Upper lobe of left lung (tissue), 6 donors: ENCODE measurements around the gene CA10. TPM values are rescaled to one million over a fixed set of nuclear protein-coding genes. Genes with fewer than 3 reads are reported as not detected.

ENCODE experiments used
- ATAC-seq, 2 donors: fragments of 200-7000 bp; cut with Tn5 transposase; one replicate each; pipeline ENCODE4 v1.9.1; 2022; ENCODE audit warnings: mild to moderate bottlenecking in 2 of 2, moderate library complexity in 2 of 2; ENCODE audit not compliant: low FRiP score in 2 of 2
- DNase-seq, 2 donors: peaks; one replicate each; pipeline ENCODE4 v3.0.0-alpha.2; 2019 to 2020
- H3K27ac ChIP-seq, 4 donors: fragments of 200-600 bp; sonication (generic); one replicate each; pipeline ENCODE4 v1.5.1; 2016 to 2019
- H3K27me3 ChIP-seq, 4 donors: fragments of 200-600 bp; sonication (generic); one replicate each; pipeline ENCODE4 v1.5.1; 2017 to 2019
- H3K36me3 ChIP-seq, 4 donors: fragments of 200-600 bp; sonication (generic); one replicate each; pipeline ENCODE4 v1.5.1; 2016 to 2019
- H3K4me1 ChIP-seq, 4 donors: fragments of 200-600 bp; sonication (generic); one replicate each; pipeline ENCODE4 v1.5.1; 2018 to 2019
- H3K4me3 ChIP-seq, 4 donors: fragments of 200-600 bp; sonication (generic); one replicate each; pipeline ENCODE4 v1.5.1; 2017 to 2019; ENCODE audit warnings: mild to moderate bottlenecking in 2 of 4, moderate library complexity in 1 of 4
- H3K9me3 ChIP-seq, 4 donors: fragments of 200-600 bp; sonication (generic); one replicate each; pipeline ENCODE4 v1.5.1; 2018 to 2019
- EP300 ChIP-seq, 4 donors: sonication (generic); formaldehyde crosslinking; IDR thresholded peaks; one replicate each; pipeline ENCODE4 v1.5.1; 2017; ENCODE audit warnings: antibody characterized with exemption in 4 of 4, control low read depth in 2 of 4
- POLR2A ChIP-seq, 4 donors: fragments of 450-650 bp; IDR thresholded peaks; one replicate each; pipeline ENCODE4 v1.5.1; 2016 to 2017; ENCODE audit warnings: antibody characterized with exemption in 4 of 4, mild to moderate bottlenecking in 2 of 4
- POLR2AphosphoS5 ChIP-seq, 2 donors: sonication (generic); formaldehyde crosslinking; IDR thresholded peaks; one replicate each; pipeline ENCODE4 v1.5.1; 2017; ENCODE audit warnings: antibody characterized with exemption in 2 of 2
- WGBS, 2 donors: methylation state at CpG; one replicate each; pipeline ENCODE4 v1.1.5; 2017 to 2018; 5-methylcytosine and 5-hydroxymethylcytosine counted together
- total RNA-seq, 6 donors: library from RNA; depleted of rRNA in 4 of 6; stranded (reverse); fragments of >200 nt in 4 of 6; gene quantifications; one replicate each; pipeline versions ENCODE4 v1.1.0 to v1.2.1, GENCODE V29; 2016 to 2021
- TF ChIP-seq, protein P1 (sequence below), 6 experiments: fragments of 450-650 bp in 4 of 6; fragments of 200-600 bp in 2 of 6; sonication (generic) in 2 of 6; IDR thresholded peaks; one replicate each; pipeline ENCODE4 v1.5.1; 2016 to 2019; ENCODE audit warnings: antibody characterized with exemption in 6 of 6
- donor health status: DM: no; HTN: no; CAD: no; lungs with moderate emphysema.
- donor health status: DM: no; HTN: yes; CAD: no; lungs with severe emphysema.

The CA10 gene
- total RNA-seq, 6 donors from 2014 or later = 0.10 TPM; not detected in 5

DNA sequence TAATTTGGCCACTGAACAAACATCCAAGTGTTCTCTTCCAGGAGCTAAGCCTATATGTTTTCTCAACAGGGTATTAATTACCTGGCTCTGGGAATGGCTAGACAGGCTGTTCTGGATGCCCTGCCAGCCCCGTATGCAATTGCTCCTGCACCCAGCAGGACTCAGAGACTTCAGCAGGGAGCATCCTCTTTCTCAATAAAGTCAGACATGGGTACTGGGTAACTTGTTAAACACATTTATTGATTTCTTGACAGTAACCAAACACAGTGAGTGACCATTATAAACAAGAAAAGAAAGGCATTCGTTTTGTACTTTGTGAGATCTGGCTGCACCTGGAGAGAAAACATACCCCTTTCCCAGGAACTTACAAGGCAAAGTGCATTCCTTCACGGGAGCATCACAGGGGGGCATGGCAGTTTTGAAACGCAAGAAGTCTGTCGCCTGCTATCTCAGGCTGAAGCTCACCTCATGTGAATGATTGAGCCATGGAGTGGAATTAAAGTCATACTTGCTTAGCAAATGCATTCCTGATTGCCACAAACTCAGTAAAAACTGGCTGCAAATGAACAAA lies 528.3 kb downstream of the CA10 start:
- no peak overlapping the region for H3K27ac ChIP-seq
- H3K4me3 ChIP-seq = no peak overlapping the region
- DNase-seq (no peak), ATAC-seq (no peak)
- TF ChIP-seq, protein P1, sequence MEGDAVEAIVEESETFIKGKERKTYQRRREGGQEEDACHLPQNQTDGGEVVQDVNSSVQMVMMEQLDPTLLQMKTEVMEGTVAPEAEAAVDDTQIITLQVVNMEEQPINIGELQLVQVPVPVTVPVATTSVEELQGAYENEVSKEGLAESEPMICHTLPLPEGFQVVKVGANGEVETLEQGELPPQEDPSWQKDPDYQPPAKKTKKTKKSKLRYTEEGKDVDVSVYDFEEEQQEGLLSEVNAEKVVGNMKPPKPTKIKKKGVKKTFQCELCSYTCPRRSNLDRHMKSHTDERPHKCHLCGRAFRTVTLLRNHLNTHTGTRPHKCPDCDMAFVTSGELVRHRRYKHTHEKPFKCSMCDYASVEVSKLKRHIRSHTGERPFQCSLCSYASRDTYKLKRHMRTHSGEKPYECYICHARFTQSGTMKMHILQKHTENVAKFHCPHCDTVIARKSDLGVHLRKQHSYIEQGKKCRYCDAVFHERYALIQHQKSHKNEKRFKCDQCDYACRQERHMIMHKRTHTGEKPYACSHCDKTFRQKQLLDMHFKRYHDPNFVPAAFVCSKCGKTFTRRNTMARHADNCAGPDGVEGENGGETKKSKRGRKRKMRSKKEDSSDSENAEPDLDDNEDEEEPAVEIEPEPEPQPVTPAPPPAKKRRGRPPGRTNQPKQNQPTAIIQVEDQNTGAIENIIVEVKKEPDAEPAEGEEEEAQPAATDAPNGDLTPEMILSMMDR (IDR thresholded peaks at IDR 0.05) = no peak
- TF ChIP-seq POLR2AphosphoS5 (IDR thresholded peaks at IDR 0.05) = no peak
- TF ChIP-seq POLR2A (IDR thresholded peaks at IDR 0.05) = no peak
- no peak for TF ChIP-seq EP300 (IDR thresholded peaks at IDR 0.05)
- no peaks in the 10 kb centered on the region for H3K27me3 ChIP-seq
- no peaks in the 10 kb centered on the region for H3K9me3 ChIP-seq
- no peaks in the 10 kb centered on the region for H3K36me3 ChIP-seq
- WGBS, 2 donors = 21 to 33% methylated on average over 5 of the region's 5 CpGs
- no peaks in the 10 kb centered on the region for H3K4me1 ChIP-seq

DNA sequence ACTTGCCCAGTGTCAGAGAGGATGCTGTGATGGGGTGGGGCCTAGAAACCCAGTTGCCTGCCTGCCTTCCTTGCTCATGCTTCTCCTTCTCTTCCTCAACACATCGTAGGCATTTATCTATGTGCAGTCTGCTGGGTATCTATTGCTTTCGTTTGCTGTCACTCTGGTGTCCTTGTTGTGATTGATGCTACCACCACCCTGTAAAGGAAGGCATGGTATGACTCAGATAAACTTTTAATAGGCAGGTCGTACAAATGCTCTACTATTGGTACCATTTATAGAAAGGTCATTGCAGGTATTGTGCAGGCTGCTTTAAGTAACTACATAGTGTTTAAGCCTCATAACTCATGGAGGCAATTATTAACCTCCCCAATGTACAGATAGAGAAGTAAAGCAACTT lies 529.3 kb downstream of the CA10 start:
- H3K4me1 ChIP-seq = no peaks in the 10 kb centered on the region
- no peak for ATAC-seq
- H3K27me3 ChIP-seq = no peaks in the 10 kb centered on the region
- 31 to 34% methylated on average over 3 of the region's 3 CpGs for whole genome bisulfite sequencing, 2 donors
- no peak for DNase-seq
- no peaks in the 10 kb centered on the region for H3K36me3 ChIP-seq
- H3K9me3 ChIP-seq = no peaks in the 10 kb centered on the region
- TF ChIP-seq, protein P1 (IDR thresholded peaks at IDR 0.05) = no peak
- no peak for TF ChIP-seq EP300 (IDR thresholded peaks at IDR 0.05)
- TF ChIP-seq POLR2A (IDR thresholded peaks at IDR 0.05) = no peak
- no peak for TF ChIP-seq POLR2AphosphoS5 (IDR thresholded peaks at IDR 0.05)
- no peak overlapping the region for H3K4me3 ChIP-seq
- H3K27ac ChIP-seq = no peak overlapping the region

DNA sequence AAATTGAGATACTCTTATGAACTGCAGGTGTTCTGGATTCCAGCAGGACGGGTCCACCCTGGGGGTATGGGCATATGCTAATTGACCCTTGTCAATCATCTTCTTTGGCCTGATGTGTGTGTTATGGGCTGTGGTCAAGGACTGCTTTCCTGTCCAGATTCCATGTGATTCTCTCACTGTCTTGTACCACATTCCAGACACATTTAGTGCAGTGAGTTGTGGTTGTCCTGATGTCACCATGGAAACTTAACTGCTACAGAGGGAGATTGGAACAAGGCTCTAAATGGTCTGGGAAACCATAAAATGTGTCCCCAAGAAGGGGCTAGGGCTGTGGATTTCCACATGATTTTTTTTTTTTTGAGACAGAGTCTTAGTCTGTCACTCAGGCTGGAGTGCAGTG lies 530.7 kb downstream of the CA10 start:
- TF ChIP-seq POLR2A (IDR thresholded peaks at IDR 0.05) (no peak), EP300 (IDR thresholded peaks at IDR 0.05) (no peak), POLR2AphosphoS5 (IDR thresholded peaks at IDR 0.05) (no peak)
- TF ChIP-seq, protein P1 (IDR thresholded peaks at IDR 0.05) = no peak
- Histone ChIP-seq H3K36me3 (no peaks in the 10 kb centered on the region), H3K4me1 (no peaks in the 10 kb centered on the region), H3K4me3 (no peak overlapping the region), H3K27me3 (no peaks in the 10 kb centered on the region), H3K27ac (no peak overlapping the region), H3K9me3 (no peaks in the 10 kb centered on the region)
- no peak for ATAC-seq
- DNase-seq = no peak
- WGBS, 2 donors = 59 to 64% methylated on average over 1 of the region's 1 CpG

DNA sequence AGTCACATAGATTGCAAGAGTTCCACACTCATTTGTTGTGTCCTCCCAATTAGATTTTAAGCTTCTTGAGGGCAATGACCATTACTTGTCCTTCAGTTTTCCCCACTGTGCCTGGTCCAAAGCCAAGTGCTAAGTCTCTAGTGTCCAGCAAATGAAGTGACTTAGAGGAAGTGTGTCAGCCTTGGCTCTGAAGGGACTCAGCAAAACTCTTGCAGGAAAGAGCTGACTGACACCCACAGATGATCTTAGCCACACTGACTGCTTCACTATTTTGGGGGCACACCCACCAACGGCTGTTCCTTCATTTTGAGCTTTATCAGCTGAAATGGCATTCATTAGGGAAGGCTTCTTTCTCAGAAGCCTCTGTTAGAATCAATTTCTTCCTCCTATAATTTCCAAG lies 540.0 kb downstream of the CA10 start:
- Histone ChIP-seq H3K9me3 (no peaks in the 10 kb centered on the region), H3K27me3 (no peaks in the 10 kb centered on the region), H3K27ac (no peak overlapping the region), H3K4me1 (no peaks in the 10 kb centered on the region), H3K4me3 (no peak overlapping the region), H3K36me3 (no peaks in the 10 kb centered on the region)
- WGBS, 2 donors = 47 to 50% methylated on average over 1 of the region's 1 CpG
- ATAC-seq (no peak), DNase-seq (no peak)
- TF ChIP-seq POLR2A (IDR thresholded peaks at IDR 0.05) = no peak
- TF ChIP-seq EP300 (IDR thresholded peaks at IDR 0.05) = no peak
- TF ChIP-seq POLR2AphosphoS5 (IDR thresholded peaks at IDR 0.05) = no peak
- TF ChIP-seq, protein P1 (IDR thresholded peaks at IDR 0.05) = no peak

DNA sequence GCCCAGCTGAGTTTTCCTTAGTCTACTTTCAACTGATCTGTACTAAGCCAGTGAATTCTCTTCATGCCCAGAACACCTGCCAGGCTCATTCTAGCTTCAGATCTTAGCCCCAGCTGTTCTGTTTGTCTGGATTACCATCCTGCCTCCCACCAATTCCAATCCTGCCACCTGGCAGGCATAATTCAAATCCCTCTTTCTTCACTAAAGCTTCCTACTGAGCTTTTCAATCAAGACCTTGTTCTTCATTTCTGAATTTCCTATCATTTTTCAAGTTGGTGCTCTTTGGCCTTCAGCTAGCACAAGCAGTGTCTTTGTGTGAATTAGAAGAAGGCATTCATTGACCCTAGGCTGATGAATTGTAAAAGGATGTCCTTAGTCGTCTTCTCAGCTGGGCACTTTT lies 540.5 kb downstream of the CA10 start:
- WGBS, 2 donors = 59 to 82% methylated on average over 1 of the region's 1 CpG
- Histone ChIP-seq H3K27ac (no peak overlapping the region), H3K4me3 (no peak overlapping the region)

More for the DNA sequence above, 540.5 kb downstream of the CA10 start:
- DNase-seq = no peak
- Histone ChIP-seq H3K9me3 (no peaks in the 10 kb centered on the region), H3K36me3 (no peaks in the 10 kb centered on the region), H3K4me1 (no peaks in the 10 kb centered on the region), H3K27me3 (no peaks in the 10 kb centered on the region)
- no peak for ATAC-seq
- no peak for TF ChIP-seq EP300 (IDR thresholded peaks at IDR 0.05)
- no peak for TF ChIP-seq POLR2A (IDR thresholded peaks at IDR 0.05)
- TF ChIP-seq POLR2AphosphoS5 (IDR thresholded peaks at IDR 0.05) = no peak
- TF ChIP-seq, protein P1 (IDR thresholded peaks at IDR 0.05) = no peak
